NCI-H1436 treated with DMSO at 0.1 percent for 48 hours (cell line): ENCODE results near the gene CYP2W1.

Experiments
- DNase-seq: peaks from one replicate; lab custom pipeline; 2025; lab: John Stamatoyannopoulos, UW

The CYP2W1 gene

GRCh38 chr7:1015196-1016121 lies 32.5 kb downstream of the CYP2W1 start:
- no peak for DNase-seq

- DNase-seq = no peak
Measured at GRCh38 chr7:1016577-1017531, 33.9 kb downstream of the CYP2W1 start.

DNA sequence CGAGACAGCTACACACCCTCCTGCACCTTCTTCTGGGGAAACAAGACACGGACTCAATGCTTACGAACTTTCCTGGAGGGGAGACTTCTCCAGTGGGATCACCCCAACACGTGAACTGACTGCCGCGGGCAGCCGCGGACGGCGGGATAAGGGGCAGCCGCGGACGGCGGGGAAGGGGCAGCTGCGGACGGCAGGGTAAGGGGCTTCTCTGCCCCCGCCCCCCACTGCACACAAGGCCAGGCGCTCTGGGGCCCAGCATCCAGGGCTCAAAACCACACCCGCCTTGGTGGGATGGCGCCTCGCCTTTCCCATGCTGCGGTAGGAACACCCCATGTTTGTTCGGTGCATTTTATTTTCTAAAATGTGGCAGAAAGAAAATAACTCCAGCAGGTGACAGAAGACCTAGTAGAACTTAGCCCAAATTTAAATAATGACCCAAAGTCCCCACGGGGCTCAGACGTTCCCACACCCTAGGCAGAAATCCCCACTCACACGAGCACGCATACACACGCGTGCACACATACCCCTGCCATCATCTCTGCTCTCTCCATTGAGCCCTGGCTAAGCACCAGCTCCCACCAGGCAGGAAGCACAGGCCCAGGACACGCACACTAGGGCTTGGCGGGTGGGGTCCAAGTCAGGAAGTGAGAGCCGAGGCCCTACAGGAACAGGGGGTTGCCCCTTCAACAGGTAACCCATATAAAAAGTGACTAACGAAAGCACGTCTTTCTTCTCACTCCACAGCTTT lies 34.8 kb downstream of the CYP2W1 start:
- DNase-seq = no peak

DNA sequence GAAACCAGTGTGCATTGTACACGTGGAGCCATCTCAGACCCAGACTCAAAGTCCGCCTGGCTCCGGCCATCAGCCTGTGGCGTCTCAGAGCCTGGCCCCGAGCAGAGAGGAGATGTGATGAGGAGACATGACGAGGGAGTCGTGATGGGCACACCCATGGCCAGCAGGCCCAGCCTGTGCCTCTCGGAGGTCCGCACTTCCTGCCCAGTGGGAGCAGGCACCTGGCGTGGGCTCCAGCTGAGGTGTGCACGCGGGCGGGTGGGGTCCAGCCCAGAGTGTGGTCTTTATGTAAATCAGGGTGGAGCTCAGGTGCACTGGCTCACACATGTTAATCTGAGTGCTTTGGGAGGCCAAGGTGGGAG lies 35.3 kb downstream of the CYP2W1 start:
- DNase-seq = no peak

DNA sequence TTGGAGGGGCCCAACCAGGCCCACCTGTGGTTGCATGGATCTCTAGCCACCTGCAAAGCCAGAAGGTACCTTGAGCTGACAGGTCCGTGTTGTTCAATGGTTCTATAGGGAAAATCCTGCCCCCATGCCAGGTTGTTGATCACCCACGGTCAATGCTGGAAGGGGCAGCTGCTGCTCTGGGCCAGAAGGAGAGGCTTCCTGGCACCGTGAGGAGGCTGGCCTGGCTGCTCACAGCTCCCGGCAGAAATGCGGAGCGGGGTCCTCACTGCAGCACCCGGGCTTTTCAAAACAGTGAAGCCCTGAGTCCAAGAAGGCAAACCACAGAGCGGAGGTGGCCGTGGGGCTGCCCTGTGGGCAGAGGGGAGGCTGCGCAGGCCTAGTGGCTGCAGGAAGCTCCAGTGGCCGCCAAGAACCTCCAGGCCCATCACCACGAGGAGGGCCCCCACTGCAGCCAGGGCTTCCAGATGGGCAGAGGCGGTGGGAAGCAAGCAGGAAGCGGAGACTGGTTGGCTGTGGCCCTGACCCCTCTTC lies 36.3 kb downstream of the CYP2W1 start:
- DNase-seq = no peak

- no peak for DNase-seq
Measured at GRCh38 chr7:1019789-1020610, 37.0 kb downstream of the CYP2W1 start.

- no peak for DNase-seq
Measured at GRCh38 chr7:1020849-1021251, 37.9 kb downstream of the CYP2W1 start.

DNA sequence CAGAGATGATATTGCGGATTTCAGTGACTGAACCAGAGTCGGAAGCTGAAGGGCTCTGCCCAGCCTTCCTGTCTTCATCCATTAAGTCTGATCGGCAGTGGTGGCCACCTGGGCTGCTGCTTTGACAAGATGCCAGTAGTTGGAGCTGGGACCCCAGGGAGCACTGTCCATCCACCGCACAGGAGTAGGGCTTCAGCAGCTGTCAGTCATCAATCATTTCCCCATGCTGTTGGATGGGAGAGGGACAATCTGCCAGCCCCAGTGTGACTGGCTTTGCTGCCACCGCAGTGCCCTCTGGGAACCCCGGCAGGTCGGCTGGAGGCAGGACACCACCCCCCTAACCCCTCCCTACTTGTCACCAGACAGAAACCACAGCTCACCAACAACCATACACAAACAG lies 38.4 kb downstream of the CYP2W1 start:
- no peak for DNase-seq

GRCh38 chr7:1021931-1022330 lies 39.0 kb downstream of the CYP2W1 start:
- DNase-seq = no peak

- DNase-seq = no peak
Measured at GRCh38 chr7:1022356-1022755, 39.4 kb downstream of the CYP2W1 start.

- DNase-seq = no peak
Measured at GRCh38 chr7:1022801-1023465, 40.0 kb downstream of the CYP2W1 start.

DNA sequence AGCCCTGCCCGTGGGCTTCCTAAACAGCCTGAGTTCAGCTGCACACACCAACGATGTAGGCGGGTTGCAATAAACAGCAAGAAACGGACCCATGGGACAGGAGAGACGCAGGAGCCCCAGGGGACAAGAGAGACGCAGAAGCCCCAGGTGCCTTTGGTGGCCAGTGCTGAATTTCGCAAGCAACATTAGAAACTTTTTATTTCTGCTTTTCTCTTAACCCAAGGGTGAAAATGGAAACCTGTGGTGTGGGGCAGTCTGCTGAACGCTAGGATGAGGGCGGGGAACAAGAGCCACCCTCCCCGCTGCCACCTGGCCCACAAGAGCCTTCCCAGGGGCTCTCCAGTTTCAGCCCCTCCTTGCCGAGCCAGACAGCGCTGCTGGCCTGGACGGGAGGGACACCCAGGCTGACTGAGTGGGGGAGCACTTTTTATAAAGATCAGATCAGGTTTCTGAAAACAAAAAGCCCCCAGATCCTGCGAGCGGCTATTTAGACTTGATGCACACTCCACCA lies 41.4 kb downstream of the CYP2W1 start:
- no peak for DNase-seq

- no peak for DNase-seq
Measured at GRCh38 chr7:1024876-1025742, 42.1 kb downstream of the CYP2W1 start.

DNA sequence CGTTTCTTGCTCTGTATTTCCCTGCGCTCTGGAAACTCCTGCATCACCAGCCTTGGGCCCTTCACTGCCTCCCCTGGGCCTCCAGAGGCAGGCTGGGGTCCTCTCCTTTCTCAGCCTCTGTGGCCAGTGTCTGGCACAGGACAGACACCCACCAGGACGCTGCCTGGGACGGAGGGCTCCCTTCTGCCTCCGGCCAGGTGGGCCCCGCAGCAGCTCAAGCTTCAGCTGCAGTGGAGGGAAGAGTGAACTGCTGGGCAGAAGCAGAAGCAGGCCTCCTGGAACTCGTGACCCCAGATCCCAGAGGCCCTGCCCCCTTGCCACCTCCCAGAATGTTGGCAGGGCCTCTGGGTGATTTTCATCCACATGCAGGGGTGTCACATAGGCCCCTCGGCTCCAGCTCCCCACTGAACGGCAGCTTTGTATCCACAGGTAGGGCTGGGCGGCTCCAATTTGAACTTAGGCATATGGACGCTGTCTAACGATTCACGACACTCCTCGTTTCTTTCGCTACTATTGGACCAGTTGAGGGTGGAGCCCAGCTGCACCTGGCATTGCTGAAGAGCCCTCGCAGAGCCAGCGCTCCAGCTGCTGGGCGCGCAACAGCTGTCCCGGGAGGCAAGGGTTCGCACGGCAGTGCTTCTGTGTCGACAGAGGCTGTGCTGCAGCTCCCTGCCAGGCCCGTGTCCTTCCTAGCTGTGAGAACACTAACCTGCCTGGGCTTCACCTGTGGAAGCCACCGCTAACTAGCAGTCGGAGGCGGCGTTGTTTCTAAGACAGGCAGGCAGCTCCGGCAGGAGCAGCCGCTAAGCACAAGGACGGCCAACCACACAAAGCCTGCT lies 43.0 kb downstream of the CYP2W1 start:
- no peak for DNase-seq

DNA sequence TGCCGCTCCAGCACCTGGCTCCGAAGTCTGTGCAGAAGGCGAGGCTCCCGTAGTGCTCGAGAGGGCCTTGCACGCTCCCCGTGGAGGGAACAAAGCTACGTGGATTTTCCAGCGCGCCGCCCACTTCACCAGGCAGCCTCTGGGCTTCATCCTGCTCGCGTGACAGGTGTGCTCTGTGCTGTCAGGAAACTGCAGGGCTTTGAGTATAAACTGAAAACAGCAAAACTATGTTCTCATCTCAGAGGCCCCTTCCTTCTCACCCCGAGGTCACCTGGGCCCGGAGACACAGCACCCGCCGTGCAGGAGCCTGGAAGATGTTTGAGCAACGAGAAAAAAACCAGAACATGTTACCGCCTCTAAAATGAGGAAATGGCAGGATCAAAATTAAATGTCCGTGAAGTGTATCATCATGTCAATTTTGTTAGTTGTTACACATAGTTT lies 43.8 kb downstream of the CYP2W1 start:
- DNase-seq = no peak

GRCh38 chr7:1027242-1028043 lies 44.5 kb downstream of the CYP2W1 start:
- DNase-seq = no peak

DNA sequence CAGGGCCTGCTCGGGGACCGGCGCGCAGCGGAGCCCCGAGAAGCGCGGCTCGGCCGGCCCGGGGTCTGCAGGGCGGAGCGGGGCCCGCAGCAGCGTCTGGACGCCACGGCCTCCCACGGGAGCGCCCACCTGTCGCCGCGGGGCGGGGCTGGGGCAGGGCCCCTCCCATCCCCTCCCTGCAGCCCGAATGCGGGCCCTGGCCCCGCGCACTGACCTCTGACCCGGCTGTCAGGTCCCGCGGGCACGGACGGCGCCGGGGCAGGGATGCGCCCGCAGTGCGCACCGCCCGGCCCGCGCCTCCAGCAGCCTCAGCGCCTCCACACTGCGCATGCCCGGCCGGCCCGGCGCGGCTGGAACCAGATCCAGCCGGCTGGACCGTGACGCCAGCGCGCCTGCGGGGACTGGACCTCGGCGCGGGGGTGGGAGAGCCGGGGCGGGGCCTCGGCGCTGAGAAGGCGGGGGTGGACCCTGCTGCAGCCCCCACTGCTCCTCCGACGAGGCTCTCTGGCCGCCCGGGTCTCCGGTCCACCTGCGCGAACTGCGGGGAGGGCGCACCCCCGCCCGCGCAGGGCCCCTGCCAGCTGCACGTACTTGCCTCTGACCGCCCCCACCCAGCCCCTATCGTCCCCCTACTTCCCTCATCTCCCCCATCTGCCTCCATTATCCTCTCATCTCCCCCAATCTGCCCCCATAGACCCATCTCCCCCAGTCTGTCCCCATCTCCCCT lies 45.2 kb downstream of the CYP2W1 start:
- DNase-seq = no peak
